ENCODE data around the gene ARHGAP27. TPM values are rescaled to one million over a fixed set of nuclear protein-coding genes. Genes with fewer than 3 reads are reported as not detected.

The ARHGAP27 gene
- total RNA-seq, 1 donor from 2014 or later: 39.8 TPM

GRCh38 chr17:45404870-45405249 lies 27.8 kb downstream of the ARHGAP27 start:
- no peak for DNase-seq (ENCODE audit: low read depth)
- no peak overlapping the region for H3K4me3 ChIP-seq (ENCODE audit: low read depth, low read length)
- TF ChIP-seq, protein P1, sequence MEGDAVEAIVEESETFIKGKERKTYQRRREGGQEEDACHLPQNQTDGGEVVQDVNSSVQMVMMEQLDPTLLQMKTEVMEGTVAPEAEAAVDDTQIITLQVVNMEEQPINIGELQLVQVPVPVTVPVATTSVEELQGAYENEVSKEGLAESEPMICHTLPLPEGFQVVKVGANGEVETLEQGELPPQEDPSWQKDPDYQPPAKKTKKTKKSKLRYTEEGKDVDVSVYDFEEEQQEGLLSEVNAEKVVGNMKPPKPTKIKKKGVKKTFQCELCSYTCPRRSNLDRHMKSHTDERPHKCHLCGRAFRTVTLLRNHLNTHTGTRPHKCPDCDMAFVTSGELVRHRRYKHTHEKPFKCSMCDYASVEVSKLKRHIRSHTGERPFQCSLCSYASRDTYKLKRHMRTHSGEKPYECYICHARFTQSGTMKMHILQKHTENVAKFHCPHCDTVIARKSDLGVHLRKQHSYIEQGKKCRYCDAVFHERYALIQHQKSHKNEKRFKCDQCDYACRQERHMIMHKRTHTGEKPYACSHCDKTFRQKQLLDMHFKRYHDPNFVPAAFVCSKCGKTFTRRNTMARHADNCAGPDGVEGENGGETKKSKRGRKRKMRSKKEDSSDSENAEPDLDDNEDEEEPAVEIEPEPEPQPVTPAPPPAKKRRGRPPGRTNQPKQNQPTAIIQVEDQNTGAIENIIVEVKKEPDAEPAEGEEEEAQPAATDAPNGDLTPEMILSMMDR (conservative IDR thresholded peaks at IDR 0.05; ENCODE audit: low read depth, low read length): no peak

DNA sequence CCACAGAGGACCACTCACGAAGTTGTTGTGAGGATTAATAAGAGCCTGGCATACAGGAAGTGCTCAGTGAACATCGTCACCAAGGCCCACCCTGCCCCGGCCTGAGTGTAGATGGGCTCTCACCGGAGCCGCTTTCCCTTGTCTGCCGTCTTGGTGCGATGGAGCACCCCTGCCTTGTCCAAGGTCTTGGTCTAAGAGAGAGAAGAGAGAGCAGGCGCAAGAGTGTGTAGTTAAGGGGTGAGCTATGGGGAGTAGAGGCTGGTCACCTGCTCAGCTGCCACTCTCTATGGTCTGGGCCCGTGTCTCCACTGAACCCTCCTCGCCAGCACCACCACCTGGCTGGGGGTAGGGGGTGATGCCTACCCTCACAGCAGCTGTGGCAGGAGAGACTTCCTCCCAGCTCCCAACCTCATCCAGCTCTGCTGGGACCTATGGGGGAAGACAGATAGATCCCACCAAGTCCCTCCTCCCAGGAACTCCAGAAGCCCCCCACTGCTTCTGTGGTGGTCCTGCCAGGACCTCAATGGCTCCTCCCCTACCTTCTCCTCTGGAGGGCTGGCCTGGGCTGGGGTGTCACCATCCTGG lies 28.7 kb downstream of the ARHGAP27 start:
- TF ChIP-seq, protein P1 (conservative IDR thresholded peaks at IDR 0.05; ENCODE audit: low read depth, low read length): no peak
- no peak overlapping the region for H3K4me3 ChIP-seq (ENCODE audit: low read depth, low read length)
- no peak for DNase-seq (ENCODE audit: low read depth)

GRCh38 chr17:45402916-45403315 lies 29.8 kb downstream of the ARHGAP27 start:
- DNase-seq (ENCODE audit: low read depth): no peak
- TF ChIP-seq, protein P1 (conservative IDR thresholded peaks at IDR 0.05; ENCODE audit: low read depth, low read length): no peak
- H3K4me3 ChIP-seq (ENCODE audit: low read depth, low read length): no peak overlapping the region

GRCh38 chr17:45398800-45399199 lies 33.9 kb downstream of the ARHGAP27 start:
- no peak for DNase-seq (ENCODE audit: low read depth)
- H3K4me3 ChIP-seq (ENCODE audit: low read depth, low read length): no peak overlapping the region
- TF ChIP-seq, protein P1 (conservative IDR thresholded peaks at IDR 0.05; ENCODE audit: low read depth, low read length): no peak

- H3K4me3 ChIP-seq (ENCODE audit: low read depth, low read length): no peak overlapping the region
- no peak for DNase-seq (ENCODE audit: low read depth)
- TF ChIP-seq, protein P1 (conservative IDR thresholded peaks at IDR 0.05; ENCODE audit: low read depth, low read length): no peak
These were observed 34.9 kb downstream of the ARHGAP27 start for GRCh38 chr17:45397796-45398195.

DNA sequence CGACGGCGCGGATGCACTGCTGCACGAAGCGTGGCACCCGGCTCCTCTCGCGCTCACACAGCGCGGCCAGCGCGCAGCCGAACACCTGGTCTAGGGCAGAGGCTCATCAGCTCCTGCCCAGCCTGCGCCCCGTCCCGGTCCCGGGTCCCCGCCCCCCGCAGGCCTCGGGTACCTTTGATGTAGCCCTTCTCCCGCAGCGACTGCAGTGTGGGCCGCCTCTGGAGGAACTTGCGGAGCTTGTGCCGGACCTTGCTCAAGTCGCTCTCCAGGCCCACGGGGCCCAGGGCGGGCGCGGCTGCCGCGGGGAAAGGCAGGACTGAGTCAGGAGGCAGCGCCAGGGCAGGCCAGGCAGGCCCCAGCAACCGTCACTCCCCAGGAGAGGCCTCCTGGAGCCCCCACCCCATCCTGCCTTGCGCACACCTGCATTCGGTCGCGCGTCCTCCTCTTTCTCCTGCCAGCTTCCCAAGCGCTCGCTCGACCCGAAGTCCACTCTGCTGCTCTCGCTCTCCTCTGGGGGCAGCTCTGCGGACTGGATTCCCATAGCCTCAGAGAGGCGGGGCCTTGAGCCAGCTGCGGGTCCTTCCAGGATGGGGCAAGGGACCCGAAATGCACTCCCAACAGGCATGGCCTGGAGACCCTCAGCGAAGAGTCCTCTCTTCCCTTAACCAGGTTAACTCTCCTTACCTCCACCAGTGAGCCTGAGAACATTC lies 36.0 kb downstream of the ARHGAP27 start:
- DNase-seq (ENCODE audit: low read depth): no peak
- H3K4me3 ChIP-seq (ENCODE audit: low read depth, low read length): no peak overlapping the region
- TF ChIP-seq, protein P1 (conservative IDR thresholded peaks at IDR 0.05; ENCODE audit: low read depth, low read length): no peak
